NCI-H2196 (cell line): Measurements from ENCODE around the gene LIMCH1.

Source experiments
- DNase-seq: peaks from one replicate; lab custom pipeline; 2025; ENCODE audit not compliant: unreplicated experiment; lab: John Stamatoyannopoulos, UW

The LIMCH1 gene

GRCh38 chr4:41532336-41532735 is 5.6 kb upstream of the LIMCH1 start:
- no peak for DNase-seq

GRCh38 chr4:41532882-41533281 is 5.1 kb upstream of the LIMCH1 start:
- no peak for DNase-seq

- DNase-seq: no peak
Observed at GRCh38 chr4:41533680-41534079, 4.3 kb upstream of the LIMCH1 start.

GRCh38 chr4:41534404-41534803 is 3.6 kb upstream of the LIMCH1 start:
- DNase-seq: no peak

- DNase-seq: peak; percentile 8
Observed at GRCh38 chr4:41535911-41536371, 2.0 kb upstream of the LIMCH1 start.

GRCh38 chr4:41537292-41537890 is 566 bp upstream of the LIMCH1 start:
- DNase-seq: no peak

GRCh38 chr4:41538887-41539498 is 1.0 kb downstream of the LIMCH1 start:
- no peak for DNase-seq

- no peak for DNase-seq
Observed at GRCh38 chr4:41539711-41540110, 1.8 kb downstream of the LIMCH1 start.

- no peak for DNase-seq
Observed at GRCh38 chr4:41540687-41541086, 2.7 kb downstream of the LIMCH1 start.

GRCh38 chr4:41541687-41542094 is 3.7 kb downstream of the LIMCH1 start:
- no peak for DNase-seq

GRCh38 chr4:41542526-41543275 is 4.7 kb downstream of the LIMCH1 start:
- no peak for DNase-seq

GRCh38 chr4:41545238-41545637 is 7.3 kb downstream of the LIMCH1 start:
- DNase-seq: no peak

- DNase-seq: no peak
Observed at GRCh38 chr4:41546638-41547037, 8.7 kb downstream of the LIMCH1 start.

- DNase-seq: no peak
Observed at GRCh38 chr4:41548305-41548880, 10.4 kb downstream of the LIMCH1 start.

- no peak for DNase-seq
Observed at GRCh38 chr4:41549478-41549877, 11.5 kb downstream of the LIMCH1 start.

GRCh38 chr4:41550308-41550707 is 12.4 kb downstream of the LIMCH1 start:
- DNase-seq: peak; percentile 41

- no peak for DNase-seq
Observed at GRCh38 chr4:41551536-41551935, 13.6 kb downstream of the LIMCH1 start.

- DNase-seq: no peak
Observed at GRCh38 chr4:41554905-41555304, 16.9 kb downstream of the LIMCH1 start.

GRCh38 chr4:41556526-41556925 is 18.6 kb downstream of the LIMCH1 start:
- no peak for DNase-seq

- DNase-seq: no peak
Observed at GRCh38 chr4:41559940-41560516, 22.1 kb downstream of the LIMCH1 start.

GRCh38 chr4:41561244-41561643 is 23.3 kb downstream of the LIMCH1 start:
- no peak for DNase-seq

- no peak for DNase-seq
Observed at GRCh38 chr4:41567186-41567585, 29.2 kb downstream of the LIMCH1 start.
